ENCODE results near the gene SFXN1.

SFXN1 gene

GRCh38 chr5:175544108-175544511 is 65.8 kb downstream of the SFXN1 start:
- no peak for DNase-seq

GRCh38 chr5:175544586-175544985 is 66.2 kb downstream of the SFXN1 start:
- DNase-seq = no peak

- no peak for DNase-seq
Measured at GRCh38 chr5:175547842-175548241, 69.5 kb downstream of the SFXN1 start.

GRCh38 chr5:175548626-175549311 is 70.4 kb downstream of the SFXN1 start:
- DNase-seq = no peak

- no peak for DNase-seq
Measured at GRCh38 chr5:175550055-175550805, 71.9 kb downstream of the SFXN1 start.

- no peak for DNase-seq
Measured at GRCh38 chr5:175551266-175551665, 72.9 kb downstream of the SFXN1 start.

- DNase-seq = no peak
Measured at GRCh38 chr5:175554296-175554695, 75.9 kb downstream of the SFXN1 start.

GRCh38 chr5:175555168-175555785 is 76.9 kb downstream of the SFXN1 start:
- DNase-seq = no peak

- no peak for DNase-seq
Measured at GRCh38 chr5:175556794-175557193, 78.4 kb downstream of the SFXN1 start.

- DNase-seq = no peak
Measured at GRCh38 chr5:175557778-175558177, 79.4 kb downstream of the SFXN1 start.

GRCh38 chr5:175558801-175559480 is 80.6 kb downstream of the SFXN1 start:
- no peak for DNase-seq

- no peak for DNase-seq
Measured at GRCh38 chr5:175560011-175560410, 81.7 kb downstream of the SFXN1 start.

GRCh38 chr5:175561085-175561484 is 82.7 kb downstream of the SFXN1 start:
- DNase-seq = no peak

GRCh38 chr5:175564716-175565115 is 86.4 kb downstream of the SFXN1 start:
- DNase-seq = no peak

GRCh38 chr5:175566697-175567096 is 88.3 kb downstream of the SFXN1 start:
- DNase-seq = no peak

- no peak for DNase-seq
Measured at GRCh38 chr5:175567954-175568353, 89.6 kb downstream of the SFXN1 start.

- no peak for DNase-seq
Measured at GRCh38 chr5:175569701-175570100, 91.3 kb downstream of the SFXN1 start.

GRCh38 chr5:175572886-175573285 is 94.5 kb downstream of the SFXN1 start:
- no peak for DNase-seq

GRCh38 chr5:175573493-175574269 is 95.3 kb downstream of the SFXN1 start:
- no peak for DNase-seq

- no peak for DNase-seq
Measured at GRCh38 chr5:175575301-175575700, 96.9 kb downstream of the SFXN1 start.

GRCh38 chr5:175576096-175576495 is 97.7 kb downstream of the SFXN1 start:
- no peak for DNase-seq

- DNase-seq = no peak
Measured at GRCh38 chr5:175576591-175576990, 98.2 kb downstream of the SFXN1 start.

Measured in activated CD4-positive, alpha-beta T cell treated with anti-CD3 and anti-CD28 coated beads, Interleukin-2, amount 50 U/mL, for 4 hours (primary cell).